HEK293 (cell line): ENCODE results near the gene GYPC.

Experiments used
- CTCF ChIP-seq: fragments of 450-650 bp; formaldehyde crosslinking; IDR thresholded peaks from 2 replicates; pipeline ENCODE4 v1.5.1; 2016; ENCODE audit warnings: missing biosample characterization, missing genetic modification characterization
- HOXC10 ChIP-seq: sonication (generic); formaldehyde crosslinking; IDR thresholded peaks from 2 replicates; pipeline ENCODE4 v1.8.1; 2023; ENCODE audit warnings: mild to moderate bottlenecking, missing genetic modification reagents
- PRDM10 ChIP-seq: fragments of 450-650 bp; formaldehyde crosslinking; IDR thresholded peaks from 2 replicates; pipeline ENCODE4 v1.5.1; 2016; ENCODE audit warnings: missing biosample characterization, missing genetic modification characterization
- ZNF544 ChIP-seq: fragments of 450-650 bp; formaldehyde crosslinking; IDR thresholded peaks from 2 replicates; pipeline ENCODE4 v1.5.0; 2017; ENCODE audit warnings: missing biosample characterization, missing genetic modification characterization
- ZSCAN18 ChIP-seq: fragments of 450-650 bp; formaldehyde crosslinking; IDR thresholded peaks from 2 replicates; pipeline ENCODE4 v1.5.1; 2016; ENCODE audit warnings: missing biosample characterization, missing genetic modification characterization

- no peak for TF ChIP-seq PRDM10
- TF ChIP-seq CTCF: no peak
- TF ChIP-seq HOXC10 (CRISPR knock-in tag): no peak
- TF ChIP-seq ZNF544: no peak
- TF ChIP-seq ZSCAN18 (tag by site-specific recombination): no peak
These were observed 17.2 kb upstream of the GYPC start for GRCh38 chr2:126638746-126639145.
